Bone marrow (tissue), 2 donors: Measurements from ENCODE around the gene TMEM132D.

Source experiments
- DNase-seq, 2 donors: peaks; one replicate each; lab custom pipeline; 2025; lab: John Stamatoyannopoulos, UW

The TMEM132D gene

GRCh38 chr12:129179941-129180553 is 723.8 kb downstream of the TMEM132D start:
- no peak for DNase-seq

- DNase-seq, result no peak
These were observed 733.9 kb downstream of the TMEM132D start for GRCh38 chr12:129169928-129170327.

GRCh38 chr12:129163861-129164260 is 740.0 kb downstream of the TMEM132D start:
- no peak for DNase-seq

- DNase-seq, result no peak
These were observed 740.4 kb downstream of the TMEM132D start for GRCh38 chr12:129163461-129163860.

GRCh38 chr12:129162805-129163204 is 741.0 kb downstream of the TMEM132D start:
- DNase-seq, result no peak

GRCh38 chr12:129161511-129161910 is 742.3 kb downstream of the TMEM132D start:
- no peak for DNase-seq

- DNase-seq, result no peak
These were observed 743.5 kb downstream of the TMEM132D start for GRCh38 chr12:129160282-129160681.

GRCh38 chr12:129152351-129153104 is 751.3 kb downstream of the TMEM132D start:
- DNase-seq, result no peak

GRCh38 chr12:129150721-129151120 is 753.1 kb downstream of the TMEM132D start:
- no peak for DNase-seq

- no peak for DNase-seq
These were observed 758.4 kb downstream of the TMEM132D start for GRCh38 chr12:129145381-129145780.

- DNase-seq, result no peak
These were observed 765.0 kb downstream of the TMEM132D start for GRCh38 chr12:129138776-129139175.

- no peak for DNase-seq
These were observed 767.0 kb downstream of the TMEM132D start for GRCh38 chr12:129136694-129137325.

- no peak for DNase-seq
These were observed 776.1 kb downstream of the TMEM132D start for GRCh38 chr12:129127771-129128170.

- DNase-seq, result no peak
These were observed 776.6 kb downstream of the TMEM132D start for GRCh38 chr12:129127211-129127610.

GRCh38 chr12:129119537-129119936 is 784.3 kb downstream of the TMEM132D start:
- DNase-seq, result no peak

GRCh38 chr12:129115558-129115957 is 788.3 kb downstream of the TMEM132D start:
- DNase-seq, result no peak

- DNase-seq, result no peak
These were observed 793.2 kb downstream of the TMEM132D start for GRCh38 chr12:129110575-129110974.

GRCh38 chr12:129109174-129110001 is 794.4 kb downstream of the TMEM132D start:
- DNase-seq, result no peak

- no peak for DNase-seq
These were observed 797.1 kb downstream of the TMEM132D start for GRCh38 chr12:129106772-129107171.

- DNase-seq, result no peak
These were observed 800.6 kb downstream of the TMEM132D start for GRCh38 chr12:129103231-129103630.

- no peak for DNase-seq
These were observed 801.6 kb downstream of the TMEM132D start for GRCh38 chr12:129102233-129102632.

GRCh38 chr12:129101816-129102215 is 802.0 kb downstream of the TMEM132D start:
- no peak for DNase-seq
